ENCODE results near the gene DNAJA4.

The DNAJA4 gene

DNA sequence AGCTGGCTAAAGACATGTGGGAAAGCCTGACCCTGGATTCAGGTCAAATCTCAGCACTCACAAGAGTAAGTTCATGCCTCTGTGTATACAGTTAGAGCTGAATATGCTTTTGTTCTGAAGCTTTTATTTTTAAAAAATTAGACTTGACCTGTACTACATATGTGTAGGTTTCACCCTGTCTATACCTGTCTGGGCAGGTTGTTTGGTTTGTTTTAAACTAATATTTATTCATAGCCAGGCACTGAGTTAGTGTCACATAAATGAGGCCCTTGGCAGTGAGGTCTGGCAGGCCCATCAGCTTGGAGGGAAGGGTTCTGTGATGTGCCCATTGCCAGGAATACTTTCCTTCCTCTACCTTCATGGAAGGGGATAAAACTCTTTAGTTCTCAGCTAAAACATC lies 1.9 kb downstream of the DNAJA4 start:
- Histone ChIP-seq H3K27me3 (ENCODE audit: control insufficient read depth, low read length) (peaks cover 6% of the 10 kb centered on the region), H4K20me1 (ENCODE audit: control insufficient read depth, insufficient read depth, low read depth, low read length) (no peaks in the 10 kb centered on the region), H3K4me1 (ENCODE audit: control insufficient read depth, low read length) (no peaks in the 10 kb centered on the region), H3K4me3 (ENCODE audit: low read length) (no peak overlapping the region), H3K9me2 (replicated peaks; ENCODE audit: control insufficient read depth, low read length) (no peaks in the 10 kb centered on the region), H3K27ac (ENCODE audit: low read depth, low read length) (no peak overlapping the region), H3F3A (ENCODE audit: control insufficient read depth, insufficient read depth) (no peaks in the 10 kb centered on the region), H3K9me3 (ENCODE audit: control insufficient read depth, insufficient read depth, low read length) (no peaks in the 10 kb centered on the region), H3K4me2 (ENCODE audit: low read length) (no peak overlapping the region), H3K36me3 (ENCODE audit: control insufficient read depth, low read length) (no peaks in the 10 kb centered on the region), H3K79me2 (ENCODE audit: control insufficient read depth, low read length) (no peaks in the 10 kb centered on the region)
- no peak for TF ChIP-seq EZH2phosphoT487 (IDR thresholded peaks at IDR 0.05; ENCODE audit: borderline replicate concordance, low read length)
- TF ChIP-seq, protein P1, sequence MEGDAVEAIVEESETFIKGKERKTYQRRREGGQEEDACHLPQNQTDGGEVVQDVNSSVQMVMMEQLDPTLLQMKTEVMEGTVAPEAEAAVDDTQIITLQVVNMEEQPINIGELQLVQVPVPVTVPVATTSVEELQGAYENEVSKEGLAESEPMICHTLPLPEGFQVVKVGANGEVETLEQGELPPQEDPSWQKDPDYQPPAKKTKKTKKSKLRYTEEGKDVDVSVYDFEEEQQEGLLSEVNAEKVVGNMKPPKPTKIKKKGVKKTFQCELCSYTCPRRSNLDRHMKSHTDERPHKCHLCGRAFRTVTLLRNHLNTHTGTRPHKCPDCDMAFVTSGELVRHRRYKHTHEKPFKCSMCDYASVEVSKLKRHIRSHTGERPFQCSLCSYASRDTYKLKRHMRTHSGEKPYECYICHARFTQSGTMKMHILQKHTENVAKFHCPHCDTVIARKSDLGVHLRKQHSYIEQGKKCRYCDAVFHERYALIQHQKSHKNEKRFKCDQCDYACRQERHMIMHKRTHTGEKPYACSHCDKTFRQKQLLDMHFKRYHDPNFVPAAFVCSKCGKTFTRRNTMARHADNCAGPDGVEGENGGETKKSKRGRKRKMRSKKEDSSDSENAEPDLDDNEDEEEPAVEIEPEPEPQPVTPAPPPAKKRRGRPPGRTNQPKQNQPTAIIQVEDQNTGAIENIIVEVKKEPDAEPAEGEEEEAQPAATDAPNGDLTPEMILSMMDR (IDR thresholded peaks at IDR 0.05; ENCODE audit: low read depth, low read length, poor library complexity, severe bottlenecking) = no peak

DNA sequence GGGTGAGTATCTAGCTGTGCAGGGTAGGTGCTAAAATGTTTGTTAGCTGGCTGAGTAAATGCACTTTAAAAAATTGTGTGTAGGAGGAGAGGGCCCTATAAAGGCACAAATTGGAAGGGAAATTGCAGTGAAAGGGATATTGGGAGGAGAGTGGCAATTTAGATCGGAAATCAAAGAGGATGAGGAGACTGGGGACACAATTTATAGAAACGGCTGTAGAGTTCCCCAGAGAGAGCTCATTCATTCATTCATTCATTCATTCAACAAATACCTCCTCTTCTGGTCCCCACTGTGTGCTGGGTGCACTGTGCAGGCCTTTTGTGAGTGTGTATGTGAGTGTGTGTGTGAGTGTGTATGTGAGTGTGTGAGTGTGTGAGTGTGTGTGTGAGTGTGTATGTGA lies 2.4 kb downstream of the DNAJA4 start:
- peaks cover 6% of the 10 kb centered on the region for H3K27me3 ChIP-seq (ENCODE audit: control insufficient read depth, low read length)
- H3K4me3 ChIP-seq (ENCODE audit: low read length) = no peak overlapping the region
- H3K4me1 ChIP-seq (ENCODE audit: control insufficient read depth, low read length) = no peaks in the 10 kb centered on the region
- H3K79me2 ChIP-seq (ENCODE audit: control insufficient read depth, low read length) = no peaks in the 10 kb centered on the region
- no peak overlapping the region for H3K4me2 ChIP-seq (ENCODE audit: low read length)
- no peaks in the 10 kb centered on the region for H3K36me3 ChIP-seq (ENCODE audit: control insufficient read depth, low read length)
- H3K9me3 ChIP-seq (ENCODE audit: control insufficient read depth, insufficient read depth, low read length) = no peaks in the 10 kb centered on the region
- no peaks in the 10 kb centered on the region for H3F3A ChIP-seq (ENCODE audit: control insufficient read depth, insufficient read depth)
- no peaks in the 10 kb centered on the region for H4K20me1 ChIP-seq (ENCODE audit: control insufficient read depth, insufficient read depth, low read depth, low read length)
- no peaks in the 10 kb centered on the region for H3K9me2 ChIP-seq (replicated peaks; ENCODE audit: control insufficient read depth, low read length)
- TF ChIP-seq EZH2phosphoT487 (IDR thresholded peaks at IDR 0.05; ENCODE audit: borderline replicate concordance, low read length) = no peak
- no peak overlapping the region for H3K27ac ChIP-seq (ENCODE audit: low read depth, low read length)

DNA sequence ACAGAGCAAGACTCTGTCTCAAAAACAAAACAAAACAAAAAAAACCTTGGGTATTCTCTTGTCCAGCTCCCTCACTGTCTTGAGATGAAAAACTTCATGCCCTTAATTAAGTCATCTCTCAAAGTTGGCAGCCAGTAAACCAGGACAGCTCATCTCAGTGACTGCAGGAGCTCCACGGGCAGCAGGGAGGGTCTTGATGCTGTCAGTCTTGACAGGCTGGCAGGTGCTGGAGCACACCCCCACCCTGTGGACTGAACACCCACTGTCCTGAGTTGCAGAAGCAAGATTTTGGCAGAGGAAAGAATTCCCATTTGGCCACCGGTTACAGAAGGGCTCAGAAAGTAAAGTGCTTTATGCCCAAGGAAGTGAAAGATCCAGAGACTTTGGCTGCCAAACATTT lies 8.0 kb downstream of the DNAJA4 start:
- Histone ChIP-seq H3K4me1 (ENCODE audit: control insufficient read depth, low read length) (no peaks in the 10 kb centered on the region), H3K9me2 (replicated peaks; ENCODE audit: control insufficient read depth, low read length) (no peaks in the 10 kb centered on the region), H3K9me3 (ENCODE audit: control insufficient read depth, insufficient read depth, low read length) (no peaks in the 10 kb centered on the region), H3K36me3 (ENCODE audit: control insufficient read depth, low read length) (no peaks in the 10 kb centered on the region), H3K27ac (ENCODE audit: low read depth, low read length) (no peak overlapping the region), H4K20me1 (ENCODE audit: control insufficient read depth, insufficient read depth, low read depth, low read length) (no peaks in the 10 kb centered on the region), H3F3A (ENCODE audit: control insufficient read depth, insufficient read depth) (no peaks in the 10 kb centered on the region), H3K27me3 (ENCODE audit: control insufficient read depth, low read length) (no peaks in the 10 kb centered on the region), H3K4me3 (ENCODE audit: low read length) (no peak overlapping the region), H3K4me2 (ENCODE audit: low read length) (no peak overlapping the region), H3K79me2 (ENCODE audit: control insufficient read depth, low read length) (no peaks in the 10 kb centered on the region)
- no peak for TF ChIP-seq EZH2phosphoT487 (IDR thresholded peaks at IDR 0.05; ENCODE audit: borderline replicate concordance, low read length)
- TF ChIP-seq, protein P1 (IDR thresholded peaks at IDR 0.05; ENCODE audit: low read depth, low read length, poor library complexity, severe bottlenecking) = no peak

DNA sequence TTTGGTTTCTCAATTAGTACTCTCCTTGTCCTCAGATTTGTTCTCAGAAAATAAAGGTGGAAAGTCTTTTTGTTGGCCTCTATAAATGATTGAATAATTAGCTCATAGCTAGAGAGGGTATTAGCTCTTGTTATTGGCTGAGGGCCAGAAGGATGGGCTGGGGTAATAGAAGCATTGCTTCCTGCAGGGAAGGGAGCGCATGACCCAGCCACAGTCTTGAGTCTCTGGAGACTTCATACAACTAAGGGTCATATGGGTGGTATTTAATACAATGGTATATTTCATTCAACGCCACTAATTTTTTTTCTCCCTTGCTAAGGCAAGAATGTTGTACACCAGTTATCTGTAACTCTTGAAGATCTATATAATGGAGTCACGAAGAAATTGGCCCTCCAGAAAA lies 8.4 kb downstream of the DNAJA4 start:
- Histone ChIP-seq H3K79me2 (ENCODE audit: control insufficient read depth, low read length) (no peaks in the 10 kb centered on the region), H3K9me3 (ENCODE audit: control insufficient read depth, insufficient read depth, low read length) (no peaks in the 10 kb centered on the region), H3K4me2 (ENCODE audit: low read length) (no peak overlapping the region), H4K20me1 (ENCODE audit: control insufficient read depth, insufficient read depth, low read depth, low read length) (no peaks in the 10 kb centered on the region), H3K4me3 (ENCODE audit: low read length) (no peak overlapping the region), H3K9me2 (replicated peaks; ENCODE audit: control insufficient read depth, low read length) (no peaks in the 10 kb centered on the region), H3F3A (ENCODE audit: control insufficient read depth, insufficient read depth) (no peaks in the 10 kb centered on the region), H3K4me1 (ENCODE audit: control insufficient read depth, low read length) (no peaks in the 10 kb centered on the region), H3K27me3 (ENCODE audit: control insufficient read depth, low read length) (no peaks in the 10 kb centered on the region), H3K27ac (ENCODE audit: low read depth, low read length) (no peak overlapping the region), H3K36me3 (ENCODE audit: control insufficient read depth, low read length) (no peaks in the 10 kb centered on the region)
- no peak for TF ChIP-seq EZH2phosphoT487 (IDR thresholded peaks at IDR 0.05; ENCODE audit: borderline replicate concordance, low read length)
- TF ChIP-seq, protein P1 (IDR thresholded peaks at IDR 0.05; ENCODE audit: low read depth, low read length, poor library complexity, severe bottlenecking) = no peak
